Fibroblast of skin of right biceps (primary cell): ENCODE results near the gene OR4D5.

Experiments used
- DNase-seq: peaks from one replicate; pipeline ENCODE4 v3.0.0-alpha.2; 2013

Gene OR4D5

DNA sequence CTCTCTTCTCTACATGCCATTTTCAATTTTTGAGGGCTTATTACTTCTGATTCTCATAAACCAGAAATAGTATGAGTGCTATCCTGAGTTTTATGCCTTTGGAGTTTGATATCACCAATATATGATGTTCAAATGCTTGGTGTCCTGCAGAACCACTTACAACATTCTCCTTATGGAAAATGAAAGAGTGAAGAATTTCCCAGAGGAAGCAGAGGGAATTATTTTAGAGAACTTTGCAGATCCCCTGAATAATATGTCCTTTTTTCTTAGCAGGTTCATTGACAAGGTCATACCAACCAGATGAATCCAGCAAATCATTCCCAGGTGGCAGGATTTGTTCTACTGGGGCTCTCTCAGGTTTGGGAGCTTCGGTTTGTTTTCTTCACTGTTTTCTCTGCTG, at the start of gene OR4D5:
Gene OR4D5, plus strand, starts transcription at position 301 of the 400 bp plus-strand sequence. Its CDS starts 0 bp downstream, at position 301.
- DNase-seq: no peak

DNA sequence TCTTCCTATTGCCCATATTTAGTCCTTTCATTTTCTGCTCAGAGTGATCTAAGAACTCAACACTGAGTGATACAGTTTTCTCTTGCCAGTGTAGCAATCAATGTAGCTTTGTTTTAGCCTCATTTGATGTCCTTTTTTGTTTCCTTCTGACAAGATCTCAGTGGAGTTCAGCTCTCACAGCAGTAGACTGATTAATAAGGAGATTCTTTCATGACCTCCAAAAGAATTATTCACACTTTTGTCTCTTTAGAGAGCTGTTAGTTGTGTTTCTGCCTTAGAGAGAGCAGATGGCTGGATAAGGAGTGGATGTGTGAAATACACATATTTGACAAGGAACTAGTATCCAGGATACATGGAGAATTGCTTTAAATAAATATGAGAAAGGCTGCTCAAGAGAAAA, 47.4 kb upstream of the OR4D5 start:
- DNase-seq: no peak

DNA sequence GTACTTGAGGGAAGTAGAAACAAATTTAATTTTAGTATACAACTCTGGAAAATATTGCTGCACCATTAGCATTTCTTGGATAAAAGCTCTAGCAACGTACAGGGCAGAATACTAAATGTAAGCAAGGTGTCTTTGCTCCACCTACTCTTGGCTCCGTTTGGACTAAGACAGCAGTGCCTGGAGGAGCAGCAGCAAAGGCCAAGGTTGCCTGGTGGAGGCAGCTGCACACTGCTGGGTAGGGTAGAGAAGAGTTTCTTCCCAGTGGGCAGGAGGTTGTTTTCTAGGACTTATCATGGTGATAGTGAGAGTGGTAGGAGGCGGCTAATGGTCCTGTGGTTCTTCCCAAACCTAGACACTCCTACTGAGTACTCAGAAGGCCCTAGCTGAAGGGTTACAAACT, 39.6 kb upstream of the OR4D5 start:
- no peak for DNase-seq

DNA sequence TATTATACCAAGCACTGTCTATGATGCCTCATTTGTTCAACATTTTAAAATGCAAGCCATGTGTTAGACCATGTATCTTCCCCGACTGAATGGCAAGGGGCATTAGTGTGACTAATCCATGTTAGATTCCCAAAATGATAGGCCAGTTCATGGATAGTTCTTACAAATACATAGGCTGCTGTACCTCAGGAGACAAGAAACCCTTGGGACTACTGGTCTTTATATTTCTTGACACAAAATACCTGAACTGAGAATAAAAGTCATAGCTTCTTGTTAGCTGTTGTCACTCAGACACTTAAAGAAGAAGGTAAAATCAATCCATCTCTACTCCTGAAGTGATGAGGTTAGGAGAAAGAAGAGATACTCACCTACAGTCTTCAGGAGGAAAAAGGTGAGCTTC, 37.5 kb upstream of the OR4D5 start, which contains the start of gene OR8D4:
Gene OR8D4, plus strand, starts transcription at position 301 of the 400 bp plus-strand sequence. CDS start 4,265 bp downstream, outside the sequence.
- no peak for DNase-seq

DNA sequence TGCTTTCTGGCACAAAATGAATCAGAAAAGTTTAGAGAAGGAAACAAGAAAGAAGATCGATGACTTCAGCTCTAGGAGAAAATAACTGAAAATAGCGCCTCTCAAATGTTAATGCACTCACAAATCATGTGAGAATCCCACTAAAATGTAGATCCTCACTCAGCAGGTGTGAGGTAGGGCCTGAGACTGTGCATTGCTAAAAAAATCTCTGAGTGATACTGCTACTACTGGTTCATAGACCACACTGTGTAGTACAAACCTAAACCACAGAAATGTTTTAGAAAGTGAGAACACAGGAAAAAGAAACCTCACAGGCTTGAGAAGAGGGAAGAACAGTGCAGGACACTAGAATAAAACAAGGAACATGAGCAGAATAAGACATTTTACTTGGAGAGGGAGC, 35.5 kb upstream of the OR4D5 start:
- no peak for DNase-seq

DNA sequence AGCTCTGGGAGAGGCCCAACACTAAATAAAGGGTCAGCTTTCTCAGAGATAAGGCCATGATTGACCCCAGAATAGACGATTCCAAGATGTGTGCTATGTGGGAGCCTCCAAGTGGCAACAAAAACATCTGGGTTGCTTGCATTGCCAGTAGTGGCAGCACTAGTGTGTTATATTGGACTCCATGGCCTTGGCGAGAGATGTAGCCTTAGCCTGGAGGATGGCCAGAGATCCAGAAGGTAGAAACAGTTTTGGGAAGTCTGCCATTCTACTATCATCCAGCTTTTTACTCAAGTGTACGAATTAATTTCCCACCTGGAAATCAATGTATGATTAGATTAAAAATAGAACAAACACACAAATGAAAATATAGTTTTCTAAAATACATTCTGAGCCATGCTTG, 34.5 kb upstream of the OR4D5 start:
- no peak for DNase-seq

DNA sequence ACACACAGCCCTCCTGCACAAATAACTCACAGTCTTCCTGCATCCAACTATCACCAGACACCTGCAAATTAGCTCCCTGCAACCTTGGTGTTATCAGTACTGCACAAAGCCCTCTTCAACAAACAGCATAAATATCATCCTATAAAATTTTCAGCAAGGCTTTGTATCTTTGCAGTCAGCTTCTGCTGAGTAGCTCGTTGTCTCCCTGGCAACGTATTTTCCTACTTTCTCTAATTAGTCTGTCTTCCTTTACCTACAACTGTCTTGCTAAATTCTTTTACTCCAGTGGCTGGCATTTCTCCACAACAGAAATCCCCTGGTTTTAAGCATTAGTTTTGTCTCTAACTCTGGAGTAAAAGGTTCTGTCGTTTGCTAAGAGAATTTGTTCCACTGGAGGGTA, 33.6 kb upstream of the OR4D5 start:
- no peak for DNase-seq

DNA sequence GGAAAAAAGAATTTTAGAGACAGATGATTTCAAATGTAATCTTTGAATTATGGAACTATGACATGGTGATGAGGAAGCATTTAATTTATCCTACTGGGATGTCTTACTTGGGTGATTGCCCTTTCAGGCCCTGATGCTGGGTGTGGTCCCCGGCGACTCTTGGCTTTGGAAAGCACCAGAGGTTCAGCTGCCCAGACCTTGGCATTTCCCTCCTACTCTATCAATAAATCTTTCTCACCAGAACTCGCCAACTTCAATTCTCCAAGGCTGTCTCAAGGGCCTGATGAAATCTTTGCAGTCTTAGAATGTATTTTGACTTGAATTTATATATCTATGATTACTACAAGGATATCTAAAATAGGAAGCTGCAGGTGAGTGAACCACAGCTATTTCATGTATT, 18.5 kb upstream of the OR4D5 start:
- no peak for DNase-seq

DNA sequence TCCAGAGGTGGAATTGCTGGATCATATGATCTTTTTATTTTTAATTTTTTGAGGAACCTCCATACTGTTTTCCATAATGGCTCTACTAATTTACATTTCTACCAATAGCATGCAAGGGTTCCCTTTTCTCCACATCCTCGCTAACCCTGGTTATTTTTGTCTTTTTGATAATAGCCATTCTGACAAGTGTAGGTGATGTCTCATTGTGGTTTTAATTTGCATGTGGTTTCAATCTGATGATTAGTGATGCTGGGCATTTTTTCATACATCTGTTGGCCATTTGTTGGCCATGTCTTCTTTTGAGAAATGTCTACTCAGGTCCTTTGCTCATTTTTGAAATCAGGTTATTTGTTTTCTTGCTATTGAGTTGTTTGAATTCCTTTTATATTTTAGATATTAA, 15.4 kb upstream of the OR4D5 start:
- no peak for DNase-seq

DNA sequence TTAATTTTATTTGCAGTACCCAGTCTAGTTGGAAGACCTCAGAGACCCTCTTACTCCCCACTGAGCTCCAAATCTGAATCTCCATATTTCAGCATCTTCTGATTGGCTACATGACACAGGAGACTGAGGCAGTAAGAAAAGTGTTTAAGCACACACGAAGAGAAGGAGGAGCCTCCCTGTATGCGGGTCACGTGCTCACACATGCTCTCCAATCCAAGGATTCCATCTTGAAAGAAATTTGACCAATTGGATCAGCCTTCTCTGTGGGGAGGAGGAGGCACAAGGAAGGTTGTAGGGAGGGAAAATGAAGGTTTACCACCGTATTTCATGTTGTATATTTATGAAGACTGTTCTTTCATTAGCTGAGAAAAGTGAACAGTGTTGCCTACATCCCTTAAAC, 3.0 kb downstream of the OR4D5 start:
- DNase-seq: no peak

DNA sequence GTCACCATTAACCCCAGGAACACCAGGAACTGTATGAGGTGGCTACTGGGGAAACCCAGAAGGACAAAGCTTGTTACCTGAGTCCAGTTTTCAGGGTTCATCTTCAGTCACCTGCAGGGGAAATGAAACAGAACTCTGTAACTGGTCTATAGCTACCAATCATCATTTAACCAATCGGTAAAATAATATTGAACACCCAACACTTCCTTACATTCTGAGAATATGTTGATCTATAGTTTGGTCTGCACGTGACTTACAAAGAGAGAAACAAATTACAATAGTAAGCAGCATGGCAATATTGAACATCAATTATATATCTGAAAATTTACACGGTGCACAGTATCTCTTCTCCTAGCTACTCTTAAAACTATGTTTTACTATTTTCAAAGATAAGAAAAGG, 4.3 kb downstream of the OR4D5 start, which contains the start of gene OR6T1:
Gene OR6T1, minus strand, starts transcription at position 101 of the 400 bp plus-strand sequence. Its CDS starts 0 bp downstream, at position 101.
- no peak for DNase-seq

DNA sequence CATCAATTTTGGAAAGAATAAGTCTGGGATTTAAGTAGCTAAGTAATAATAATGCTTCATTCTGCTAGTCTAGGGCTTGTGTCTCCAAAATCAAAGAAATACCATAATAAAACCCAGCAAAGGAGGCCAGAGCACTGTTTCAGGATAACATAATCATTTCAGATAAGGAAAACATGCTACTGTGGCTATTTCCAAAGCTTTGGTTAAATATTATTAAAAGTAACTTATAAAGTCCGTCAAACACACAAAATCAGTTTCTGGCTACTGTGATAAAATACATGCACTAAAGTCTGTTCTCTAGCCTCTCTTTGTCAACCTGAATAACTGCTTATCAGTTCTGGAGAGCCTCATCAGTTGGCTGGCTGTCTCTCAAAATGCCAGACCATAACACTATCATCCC, 5.7 kb downstream of the OR4D5 start:
- DNase-seq: no peak

DNA sequence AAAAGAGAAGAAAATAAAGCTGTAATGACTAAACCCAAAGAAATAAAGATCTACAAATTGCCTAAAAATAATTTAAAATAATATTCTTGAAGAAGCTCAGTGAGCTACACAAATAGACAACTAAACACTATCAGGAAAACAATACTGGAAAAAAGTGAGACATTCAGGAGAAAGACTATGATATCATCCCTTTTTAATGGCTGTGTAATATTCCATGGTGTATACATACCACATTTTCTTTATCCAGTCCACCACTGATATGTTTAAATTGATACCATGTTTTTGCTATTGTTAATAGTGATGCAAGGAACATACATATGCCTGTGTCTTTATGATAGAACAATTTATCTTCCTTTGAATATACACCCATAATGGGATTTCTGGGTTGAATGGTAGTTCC, 17.3 kb downstream of the OR4D5 start:
- no peak for DNase-seq

DNA sequence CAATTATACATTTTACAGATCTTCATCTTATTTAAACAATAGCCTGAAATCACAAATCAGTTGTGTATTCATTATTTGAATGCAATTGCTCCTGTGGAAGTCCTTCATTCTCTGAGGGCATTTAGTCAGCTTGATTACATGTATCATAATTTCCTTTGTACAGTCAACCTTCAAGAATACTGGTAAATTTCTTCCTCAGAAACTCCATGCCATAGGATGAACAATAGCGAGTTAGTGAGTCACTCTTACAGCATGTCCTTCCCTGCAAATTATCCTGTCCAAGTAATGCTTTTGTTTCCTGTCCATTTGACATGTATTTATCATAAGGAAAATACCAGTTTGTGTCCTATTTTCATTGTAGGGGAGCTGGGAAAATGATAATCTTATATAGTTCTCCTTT, 34.4 kb downstream of the OR4D5 start:
- peak; percentile 76 for DNase-seq

DNA sequence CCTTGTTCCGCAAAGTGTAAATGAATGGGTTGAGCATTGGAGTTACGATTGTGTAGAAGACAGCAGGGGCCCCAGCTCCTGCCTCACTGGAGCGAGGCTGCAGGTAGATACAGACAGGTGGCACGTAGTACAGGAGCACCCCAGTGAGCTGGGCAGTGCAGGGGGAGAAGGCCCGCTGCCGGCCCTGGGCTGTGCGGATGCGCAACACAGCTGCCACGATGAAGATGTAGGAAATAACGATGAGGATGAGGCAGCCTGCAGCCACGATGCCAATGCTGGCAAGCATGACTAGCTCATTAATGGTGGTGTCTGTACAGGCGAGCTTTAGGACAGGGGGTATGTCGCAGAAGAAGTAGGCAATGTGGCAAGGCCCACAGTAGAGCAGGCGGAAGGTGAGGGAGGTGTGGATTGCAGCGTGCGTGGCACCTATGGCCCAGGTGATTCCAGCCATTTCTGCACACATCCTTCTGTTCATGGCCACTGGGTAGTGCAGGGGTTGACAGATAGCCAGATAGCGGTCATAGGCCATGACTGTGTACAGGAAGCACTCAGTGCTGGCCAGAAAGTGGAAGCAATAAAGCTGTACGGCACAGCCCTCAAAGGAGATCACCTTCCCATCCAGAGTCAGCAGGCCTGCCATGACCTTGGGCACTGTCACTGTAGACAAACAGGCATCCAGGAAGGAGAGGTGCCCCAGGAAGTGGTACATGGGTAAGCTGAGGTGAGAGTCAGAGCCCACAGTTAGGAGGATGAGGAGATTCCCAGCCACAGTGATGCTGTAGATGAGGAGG, 37.5 kb downstream of the OR4D5 start:
- no peak for DNase-seq

DNA sequence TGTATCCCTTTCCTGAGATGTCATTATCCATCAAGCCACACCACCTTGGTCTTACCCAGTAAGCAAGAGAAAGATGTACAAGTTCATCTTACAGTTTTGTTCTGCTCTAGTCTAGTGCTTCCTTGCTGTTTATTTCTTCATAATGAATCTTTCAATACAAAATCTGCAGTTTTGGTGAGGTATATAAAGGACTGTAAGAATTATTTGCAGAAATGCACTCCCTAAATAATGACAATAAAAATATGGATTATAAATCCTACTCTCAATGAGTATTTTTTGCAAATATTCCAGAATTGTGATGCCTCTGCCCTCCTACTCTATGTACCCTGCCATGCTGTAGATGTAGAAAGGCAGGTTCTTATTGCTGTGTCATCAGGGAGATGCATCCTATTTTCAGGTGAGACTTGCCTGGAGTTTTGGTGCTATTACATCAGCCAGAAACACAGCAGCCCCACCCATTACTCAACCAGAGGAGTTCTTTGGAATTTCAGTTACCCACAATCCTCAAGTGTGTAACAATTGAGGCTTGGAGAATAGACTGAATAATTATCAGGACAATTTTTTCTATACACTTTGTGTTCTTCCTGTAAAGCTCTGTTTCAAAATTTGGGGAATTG, 38.4 kb downstream of the OR4D5 start, which contains the start of gene OR10S1:
Gene OR10S1, minus strand, starts transcription at position 51 of the 617 bp plus-strand sequence. CDS start 117 bp downstream, outside the sequence.
- DNase-seq: no peak

DNA sequence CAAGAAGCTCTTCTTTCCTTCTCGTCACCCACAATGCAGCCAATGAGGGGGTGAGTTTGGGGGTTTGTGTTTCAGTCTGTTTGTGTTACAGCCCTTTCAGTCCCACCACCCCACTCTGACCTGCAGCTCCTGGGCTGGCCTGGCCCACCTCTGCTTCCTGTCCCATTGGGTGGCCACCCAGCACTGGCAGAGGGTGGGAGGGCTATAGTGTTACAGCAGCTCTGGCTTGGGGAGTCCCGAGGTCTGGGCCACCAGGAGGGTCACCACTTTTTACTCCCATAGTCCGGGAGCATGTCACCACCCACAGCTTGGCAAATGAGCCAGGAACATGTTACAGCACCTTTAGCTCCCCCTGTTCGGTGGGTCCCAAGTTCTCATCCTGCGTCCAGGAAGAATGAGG, 39.9 kb downstream of the OR4D5 start:
- DNase-seq: no peak
